ENCODE measurements around the gene KLK6. TPM values are rescaled to one million over a fixed set of nuclear protein-coding genes. Genes with fewer than 3 reads are reported as not detected.

Gene KLK6
- total RNA-seq, 2 donors from 2014 or later = not detected

GRCh38 chr19:50928831-50929230 is 40.6 kb downstream of the KLK6 start:
- H3K9me3 ChIP-seq (ENCODE audit: control insufficient read depth, low read length, poor library complexity, severe bottlenecking) = no peaks in the 10 kb centered on the region
- Mint-ChIP-seq H3K27me3 (peaks cover 55% of the 10 kb centered on the region), H3K27ac (no peak overlapping the region), H3K36me3 (ENCODE audit: low read depth) (peaks cover 2% of the 10 kb centered on the region), H3K4me3 (no peak overlapping the region), H3K4me1 (peaks cover 10% of the 10 kb centered on the region)
- no peak for DNase-seq
- no peak for ATAC-seq

GRCh38 chr19:50926144-50926543 is 43.2 kb downstream of the KLK6 start:
- Mint-ChIP-seq H3K27me3 (peaks cover 50% of the 10 kb centered on the region), H3K4me1 (peaks cover 15% of the 10 kb centered on the region), H3K27ac (no peak overlapping the region)

DNA sequence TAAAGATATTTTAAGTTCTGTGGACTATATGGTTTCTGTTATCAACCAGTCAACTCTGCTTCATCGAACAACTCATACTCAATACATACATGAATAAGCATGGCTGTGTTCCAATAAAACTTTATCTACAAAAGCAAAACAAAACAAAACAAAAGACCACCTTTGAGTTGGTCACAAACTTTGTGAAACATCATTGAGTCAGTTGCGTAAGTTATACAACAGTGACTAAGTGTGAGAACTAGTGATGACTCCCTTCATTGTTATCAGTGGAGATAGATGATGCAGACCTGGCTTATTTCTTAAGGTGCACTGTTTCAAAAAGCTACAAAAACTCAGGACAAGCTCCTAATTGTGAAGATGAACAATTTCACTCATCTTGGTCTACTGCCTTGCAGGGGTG is 43.7 kb downstream of the KLK6 start:
- H3K4me3 Mint-ChIP-seq = no peak overlapping the region
- H3K27ac Mint-ChIP-seq = no peak overlapping the region
- no peak for ATAC-seq
- H3K36me3 Mint-ChIP-seq (ENCODE audit: low read depth) = no peaks in the 10 kb centered on the region
- no peak for DNase-seq
- H3K27me3 Mint-ChIP-seq = peaks cover 47% of the 10 kb centered on the region
- peaks cover 12% of the 10 kb centered on the region for H3K4me1 Mint-ChIP-seq
- H3K9me3 ChIP-seq (ENCODE audit: control insufficient read depth, low read length, poor library complexity, severe bottlenecking) = no peaks in the 10 kb centered on the region

More at GRCh38 chr19:50926144-50926543, 43.2 kb downstream of the KLK6 start:
- H3K9me3 ChIP-seq (ENCODE audit: control insufficient read depth, low read length, poor library complexity, severe bottlenecking) = no peaks in the 10 kb centered on the region
- Mint-ChIP-seq H3K4me3 (no peak overlapping the region), H3K36me3 (ENCODE audit: low read depth) (no peaks in the 10 kb centered on the region)
- ATAC-seq (no peak), DNase-seq (no peak)

GRCh38 chr19:50924586-50924985 is 44.8 kb downstream of the KLK6 start:
- H3K9me3 ChIP-seq (ENCODE audit: control insufficient read depth, low read length, poor library complexity, severe bottlenecking) = no peaks in the 10 kb centered on the region
- no peak for DNase-seq
- peaks cover 8% of the 10 kb centered on the region for H3K4me1 Mint-ChIP-seq
- no peak overlapping the region for H3K4me3 Mint-ChIP-seq
- no peak overlapping the region for H3K27ac Mint-ChIP-seq
- H3K27me3 Mint-ChIP-seq = peaks cover 48% of the 10 kb centered on the region
- H3K36me3 Mint-ChIP-seq (ENCODE audit: low read depth) = no peaks in the 10 kb centered on the region
- no peak for ATAC-seq

DNA sequence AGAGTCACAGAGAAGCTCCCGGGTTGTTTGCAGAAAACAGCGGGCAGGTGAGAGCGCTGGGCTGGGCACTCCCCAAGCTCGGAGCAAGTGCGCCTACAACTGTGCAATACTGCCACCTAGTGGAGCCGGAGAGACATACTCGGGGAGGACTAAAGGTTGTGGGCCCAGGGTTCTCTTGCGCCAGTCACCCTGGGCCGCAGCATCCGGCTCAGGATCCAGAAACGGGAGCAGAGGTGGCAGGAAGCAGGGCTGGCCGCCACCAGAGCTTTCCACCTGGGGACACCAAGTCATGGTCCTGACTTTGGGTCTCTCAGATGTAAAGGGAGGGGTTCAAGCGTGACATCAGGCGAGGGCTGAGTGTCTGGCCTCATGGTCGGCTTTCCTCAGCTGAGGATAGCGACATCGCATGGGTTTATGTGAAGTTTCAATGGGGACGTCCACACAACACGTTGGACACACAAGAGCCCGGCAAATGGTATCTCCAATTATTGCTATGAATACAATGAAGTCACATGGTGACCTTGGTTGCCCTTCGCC is 47.0 kb downstream of the KLK6 start:
- H3K9me3 ChIP-seq (ENCODE audit: control insufficient read depth, low read length, poor library complexity, severe bottlenecking) = no peaks in the 10 kb centered on the region
- peaks cover 8% of the 10 kb centered on the region for H3K4me1 Mint-ChIP-seq
- no peak overlapping the region for H3K27ac Mint-ChIP-seq
- H3K27me3 Mint-ChIP-seq = peaks cover 47% of the 10 kb centered on the region
- peak; percentile 94 for ATAC-seq
- no peak overlapping the region for H3K4me3 Mint-ChIP-seq
- peak; percentile 47 to 67 (median 53) for DNase-seq
- no peaks in the 10 kb centered on the region for H3K36me3 Mint-ChIP-seq (ENCODE audit: low read depth)

DNA sequence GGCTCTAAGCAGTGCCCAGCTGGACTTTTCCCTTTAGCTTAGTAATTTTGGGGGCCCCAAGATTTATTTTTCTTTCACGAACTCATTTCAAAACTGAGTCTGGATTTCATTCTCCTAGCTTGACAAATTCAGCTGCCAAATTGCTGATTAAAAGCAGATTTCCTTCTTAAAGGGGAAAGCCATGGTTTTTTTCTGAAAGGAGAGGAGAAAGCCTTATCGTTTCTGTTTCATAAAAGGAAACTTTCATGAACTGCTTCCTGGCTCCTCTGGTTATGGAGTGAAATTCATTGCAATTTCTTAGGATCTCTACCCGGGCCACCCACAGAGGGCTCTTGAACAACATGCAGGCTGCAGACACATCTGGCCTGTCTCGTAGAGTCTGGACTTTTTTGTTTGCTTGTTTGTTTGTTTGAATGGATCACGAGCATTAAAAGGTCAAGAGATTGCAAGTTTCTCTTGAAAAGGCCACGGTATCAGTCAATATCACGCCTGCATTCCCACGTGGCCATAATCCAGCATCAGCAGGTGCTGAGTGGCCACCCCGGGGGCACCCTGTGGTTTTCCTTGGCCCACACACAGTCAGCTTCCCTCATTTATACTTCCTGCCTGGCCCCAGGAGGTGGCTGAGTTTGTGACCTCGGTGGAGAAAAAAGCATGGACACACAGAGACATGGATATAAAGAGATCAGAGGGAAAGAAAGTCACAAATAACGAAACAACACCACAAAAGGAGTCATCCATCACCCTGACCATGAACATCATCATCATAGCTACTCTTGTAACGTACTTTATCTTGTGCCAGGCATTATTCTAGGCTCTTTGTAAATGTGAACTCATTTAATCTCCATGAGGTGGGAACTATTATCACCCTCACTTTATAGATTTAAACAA is 47.7 kb downstream of the KLK6 start:
- H3K27ac Mint-ChIP-seq = peak overlapping the region; percentile 29
- peaks cover 42% of the 10 kb centered on the region for H3K27me3 Mint-ChIP-seq
- no peak for DNase-seq
- no peaks in the 10 kb centered on the region for H3K9me3 ChIP-seq (ENCODE audit: control insufficient read depth, low read length, poor library complexity, severe bottlenecking)
- H3K4me1 Mint-ChIP-seq = peaks cover 8% of the 10 kb centered on the region
- peak; percentile 18 for ATAC-seq
- no peak overlapping the region for H3K4me3 Mint-ChIP-seq
- H3K36me3 Mint-ChIP-seq (ENCODE audit: low read depth) = peaks cover 3% of the 10 kb centered on the region

DNA sequence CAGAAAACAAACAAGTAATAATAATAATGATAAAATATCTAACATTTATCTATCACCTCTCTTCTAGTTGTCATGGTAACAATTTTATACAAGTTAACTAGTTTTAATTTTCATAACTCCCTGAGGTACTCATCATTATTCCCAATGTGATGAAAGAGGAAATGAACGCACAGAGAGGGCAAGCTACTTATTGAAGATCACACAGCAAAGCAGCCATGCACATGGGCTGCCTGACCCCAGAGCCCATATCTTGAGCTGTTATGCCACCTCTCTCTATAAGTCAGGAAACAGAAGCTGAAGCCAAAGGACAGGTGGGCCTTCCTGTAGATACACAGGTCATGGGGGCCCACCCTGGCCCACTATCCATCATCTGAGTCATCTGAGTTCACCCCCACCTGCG is 53.3 kb downstream of the KLK6 start:
- Mint-ChIP-seq H3K27me3 (peaks cover 25% of the 10 kb centered on the region), H3K4me1 (peaks cover 3% of the 10 kb centered on the region), H3K4me3 (no peak overlapping the region), H3K36me3 (ENCODE audit: low read depth) (peaks cover 5% of the 10 kb centered on the region), H3K27ac (no peak overlapping the region)
- no peaks in the 10 kb centered on the region for H3K9me3 ChIP-seq (ENCODE audit: control insufficient read depth, low read length, poor library complexity, severe bottlenecking)
- no peak for ATAC-seq
- DNase-seq = no peak

DNA sequence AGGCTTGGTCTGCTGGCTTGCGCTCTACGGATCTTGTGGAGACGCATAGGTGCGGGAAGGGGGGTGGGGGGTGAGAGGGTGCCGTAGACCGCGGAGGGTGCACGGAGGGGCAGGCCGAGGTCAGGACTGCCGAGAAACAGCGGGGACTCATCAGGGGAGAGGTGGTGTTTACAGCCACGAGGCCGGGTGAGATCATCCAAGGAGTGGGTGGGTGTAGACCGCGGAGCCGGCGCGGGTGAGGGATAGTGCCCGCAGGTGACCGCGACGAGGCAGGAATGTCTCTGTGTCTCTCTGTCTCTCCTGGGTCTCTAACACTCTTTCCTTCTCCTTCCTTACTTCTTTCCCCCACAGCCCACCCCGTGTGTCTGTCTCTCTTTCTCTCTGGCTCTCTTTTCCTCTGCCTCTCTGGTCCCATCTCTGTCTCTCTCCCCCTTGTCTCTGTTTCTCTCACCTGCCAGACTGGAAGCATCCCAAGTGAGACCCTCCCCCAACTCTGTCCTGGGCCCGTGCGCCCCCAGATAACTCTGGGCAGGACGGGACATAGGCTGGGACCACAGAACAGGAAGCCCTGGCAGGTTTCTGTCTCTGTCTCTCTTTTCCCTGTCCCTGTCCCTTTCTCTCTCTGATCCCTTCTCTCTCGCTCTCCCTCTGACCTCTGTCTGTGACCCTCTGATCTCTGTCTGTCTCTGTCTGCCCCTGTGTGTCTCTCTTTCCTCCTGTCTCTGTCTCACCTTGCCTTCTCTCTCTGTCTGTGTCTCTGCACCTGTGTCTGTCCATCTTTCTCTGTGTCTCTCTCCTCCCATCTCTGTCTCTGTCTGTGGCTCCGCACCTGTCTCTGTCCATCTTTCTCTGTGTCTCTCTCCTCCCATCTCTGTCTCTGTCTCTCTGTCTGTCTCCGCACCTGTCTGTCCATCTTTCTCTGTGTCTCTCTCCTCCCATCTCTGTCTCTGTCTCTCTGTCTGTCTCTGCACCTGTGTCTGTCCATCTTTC is 56.4 kb downstream of the KLK6 start:
- peaks cover 12% of the 10 kb centered on the region for H3K4me1 Mint-ChIP-seq
- peaks cover 4% of the 10 kb centered on the region for H3K27me3 Mint-ChIP-seq
- H3K9me3 ChIP-seq (ENCODE audit: control insufficient read depth, low read length, poor library complexity, severe bottlenecking) = no peaks in the 10 kb centered on the region
- ATAC-seq (no peak), DNase-seq (no peak)
- peaks cover 9% of the 10 kb centered on the region for H3K36me3 Mint-ChIP-seq (ENCODE audit: low read depth)
- H3K4me3 Mint-ChIP-seq = no peak overlapping the region
- H3K27ac Mint-ChIP-seq = no peak overlapping the region

DNA sequence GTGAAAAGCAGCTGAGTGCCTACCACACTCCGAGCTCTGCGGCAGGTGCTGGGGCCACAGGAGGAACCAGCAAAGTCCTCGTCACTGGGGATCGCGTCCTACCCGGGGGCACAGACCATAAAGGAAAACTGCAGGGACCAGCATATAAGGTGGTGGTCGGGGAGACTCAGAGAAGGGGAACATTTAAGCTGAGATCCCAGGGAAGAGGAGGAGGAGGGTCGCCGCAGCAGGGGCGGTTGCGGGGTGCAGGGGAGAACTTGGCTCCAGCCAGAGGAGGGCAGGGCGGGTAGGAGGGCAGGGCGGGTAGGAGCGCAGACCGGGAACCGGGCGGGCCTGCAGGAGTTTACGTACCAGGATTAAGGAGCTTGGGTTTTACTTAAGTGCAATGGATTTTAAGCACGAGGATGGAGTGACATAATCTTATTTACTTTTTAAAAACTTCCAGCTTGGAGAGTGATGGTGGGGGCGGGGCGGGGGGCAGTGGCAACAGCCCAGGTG is 57.2 kb downstream of the KLK6 start:
- peaks cover 11% of the 10 kb centered on the region for H3K36me3 Mint-ChIP-seq (ENCODE audit: low read depth)
- peaks cover 4% of the 10 kb centered on the region for H3K27me3 Mint-ChIP-seq
- H3K27ac Mint-ChIP-seq = no peak overlapping the region
- H3K9me3 ChIP-seq (ENCODE audit: control insufficient read depth, low read length, poor library complexity, severe bottlenecking) = no peaks in the 10 kb centered on the region
- DNase-seq (no peak), ATAC-seq (no peak)
- H3K4me3 Mint-ChIP-seq = no peak overlapping the region
- peaks cover 12% of the 10 kb centered on the region for H3K4me1 Mint-ChIP-seq

DNA sequence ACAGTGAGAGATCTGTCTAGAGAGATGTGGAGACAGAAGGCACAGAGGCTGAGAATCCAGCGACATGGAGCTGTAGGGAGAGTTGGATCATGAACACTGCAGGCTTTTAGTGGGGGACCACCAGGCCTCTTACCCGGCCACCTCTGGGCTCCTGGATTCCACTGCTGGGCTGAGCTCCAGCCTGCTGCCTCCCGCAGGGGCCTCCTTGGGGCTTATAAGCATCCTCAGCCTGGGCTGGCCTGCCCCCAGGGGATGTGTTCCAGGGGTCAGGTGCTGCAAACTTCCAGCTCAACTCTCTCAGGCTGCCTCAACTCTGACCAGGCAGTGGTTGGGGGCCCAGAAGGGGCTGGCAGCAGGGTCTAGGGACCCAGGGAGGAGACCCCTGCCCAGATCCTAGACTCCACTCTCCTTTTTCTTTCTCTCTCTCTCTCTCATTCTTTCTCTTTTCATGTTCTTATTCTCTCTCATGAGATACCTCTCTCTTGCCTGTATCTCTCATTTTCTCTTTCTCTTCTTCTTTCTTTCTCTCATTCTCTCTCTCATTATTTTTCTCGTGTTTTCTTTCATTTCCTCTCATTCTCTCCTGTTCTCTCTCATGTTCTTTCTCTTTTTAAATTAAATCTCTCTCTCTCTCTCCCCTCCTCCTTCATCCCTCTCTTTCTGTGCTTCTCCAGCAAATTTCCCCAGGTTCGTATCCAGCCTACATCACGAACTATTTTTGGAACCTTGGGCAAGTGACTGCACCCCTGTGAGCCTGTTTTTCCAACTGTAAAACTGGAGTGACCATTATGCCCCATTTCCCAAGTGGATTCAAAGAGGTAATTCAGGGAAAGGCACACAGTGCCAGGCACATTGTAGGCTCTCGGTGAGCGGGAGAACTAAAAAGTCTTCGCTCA is 57.9 kb downstream of the KLK6 start, which contains the start of gene KLK4:
KLK4 (minus strand) TSS at position 190 of the 896 bp plus-strand sequence. CDS start 657 bp downstream, outside the sequence.
- ATAC-seq = no peak
- Mint-ChIP-seq H3K4me3 (no peak within 1 kb of the TSS), H3K36me3 (ENCODE audit: low read depth) (peaks cover 10% of the 10 kb centered on the region), H3K27ac (no peak within 1 kb of the TSS), H3K4me1 (peaks cover 12% of the 10 kb centered on the region), H3K27me3 (peaks cover 4% of the 10 kb centered on the region)
- no peaks in the 10 kb centered on the region for H3K9me3 ChIP-seq (ENCODE audit: control insufficient read depth, low read length, poor library complexity, severe bottlenecking)
- no peak for DNase-seq

GRCh38 chr19:50910722-50911121 is 58.7 kb downstream of the KLK6 start:
- no peaks in the 10 kb centered on the region for H3K9me3 ChIP-seq (ENCODE audit: control insufficient read depth, low read length, poor library complexity, severe bottlenecking)
- peaks cover 5% of the 10 kb centered on the region for H3K27me3 Mint-ChIP-seq

More at GRCh38 chr19:50910722-50911121, 58.7 kb downstream of the KLK6 start:
- Mint-ChIP-seq H3K36me3 (ENCODE audit: low read depth) (peaks cover 10% of the 10 kb centered on the region), H3K4me1 (peaks cover 13% of the 10 kb centered on the region), H3K27ac (no peak overlapping the region), H3K4me3 (no peak overlapping the region)
- ATAC-seq (no peak), DNase-seq (no peak)

Data from T-helper 17 cell (primary cell).